Cardiac septum (tissue), 1 donor: ENCODE measurements around the gene R3HDM2. TPM values are rescaled to one million over a fixed set of nuclear protein-coding genes. Genes with fewer than 3 reads are reported as not detected.

Source experiments
- DNase-seq: peaks from one replicate; pipeline ENCODE4 v3.0.0-alpha.2; 2020; ENCODE audit warnings: low spot score
- intact Hi-C: fragments of 100-400 bp; cut with DNase I; formaldehyde crosslinking; loops from one replicate; pipeline ENCODE4 v1.14.0; 2022
- total RNA-seq: library from RNA; stranded (reverse); fragmentation: NEBNext Ultra II Directional; extraction: Animal tissue kit (Norgen Biotek cat#: 25700); gene quantifications from one replicate; pipeline ENCODE4 v1.2.1, GENCODE V29; 2021
- donor health status: DM: no; HTN: no; CAD: no.

Gene R3HDM2
- total RNA-seq, 1 donor from 2014 or later, result 77.7 TPM

DNA sequence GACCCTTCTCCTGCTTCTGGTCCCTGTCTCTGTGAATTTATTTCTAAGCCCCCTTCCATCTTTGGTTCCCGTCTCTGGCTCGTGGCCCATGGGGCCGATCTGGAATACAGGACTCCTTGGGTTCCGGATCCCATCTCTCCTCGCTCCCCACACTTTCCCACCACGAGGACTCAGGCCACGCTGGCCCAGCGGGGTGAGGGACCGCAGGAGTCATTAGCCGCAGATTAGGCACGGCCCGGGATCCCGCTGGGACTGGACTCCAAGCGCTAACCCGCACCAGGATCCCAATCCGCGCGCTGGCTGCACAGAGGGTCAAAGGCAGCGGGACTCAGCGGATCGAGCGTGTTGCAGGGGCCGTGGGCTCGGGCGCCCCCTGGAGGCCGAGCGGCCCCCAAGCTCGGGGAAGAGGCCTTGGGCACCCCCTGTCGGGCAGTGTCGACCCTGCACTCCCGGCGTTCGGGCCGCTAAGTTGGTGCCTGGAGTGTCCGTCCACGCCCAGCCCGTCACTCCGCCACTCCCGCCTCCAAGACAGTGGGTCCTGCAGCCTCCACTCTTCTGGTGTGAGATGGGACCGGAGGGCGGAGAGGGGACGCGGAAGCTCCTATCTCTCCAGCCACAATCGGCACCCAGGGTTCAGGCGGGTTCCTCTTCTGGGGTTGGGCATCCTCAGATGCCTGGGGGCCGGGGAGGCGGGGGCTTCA, 191.8 kb downstream of the R3HDM2 start:
- intact Hi-C loops, result loop anchor here (1.0 kb wide), 1 partner anchor 23 kb away; the partner anchor contains the start of gene NXPH4
- DNase-seq, result peak; percentile 95

DNA sequence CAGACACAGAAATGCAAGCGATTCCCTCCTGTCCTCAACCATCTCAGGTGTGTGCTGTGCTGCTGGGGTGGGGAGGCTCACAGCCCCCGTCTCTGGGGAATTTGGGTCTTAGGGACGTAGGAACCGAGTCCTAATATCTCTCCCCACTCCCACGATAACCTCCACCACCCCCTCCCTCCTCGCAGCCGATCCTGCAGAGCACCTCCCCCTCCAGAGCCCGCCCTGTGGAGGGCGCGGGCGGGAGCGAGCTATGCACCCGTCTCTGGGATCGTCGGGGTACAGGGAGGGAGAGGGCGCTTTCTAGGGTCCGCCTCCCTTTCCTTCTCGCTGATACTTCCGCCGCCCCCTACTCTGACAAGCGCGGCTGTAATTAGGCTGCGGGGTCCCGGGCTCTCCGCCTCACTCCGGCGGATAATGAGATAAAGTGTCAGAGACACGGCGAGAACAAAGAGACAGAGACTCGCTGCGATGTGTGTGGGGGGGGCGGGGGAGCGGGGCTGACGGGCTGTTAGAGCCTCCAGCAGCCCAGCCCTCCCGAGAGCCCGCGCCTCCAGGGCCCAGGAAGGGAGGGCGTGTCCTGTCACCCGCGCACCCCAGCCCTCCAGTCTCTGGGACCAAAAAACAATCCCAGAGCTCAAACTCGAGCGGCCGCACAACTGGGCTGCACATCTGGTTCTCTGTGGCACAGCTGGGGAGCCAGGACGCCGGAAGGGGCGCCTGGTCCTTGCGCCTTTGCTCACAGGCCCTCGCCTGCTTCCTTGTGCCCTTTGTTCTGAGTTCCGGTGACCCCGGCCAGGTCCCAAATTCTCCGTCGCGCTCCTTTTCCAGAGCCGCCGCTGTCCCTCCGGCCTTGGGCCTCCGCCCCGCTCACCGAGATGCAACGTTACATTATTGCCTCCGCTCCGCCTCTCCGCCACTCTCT, 192.7 kb downstream of the R3HDM2 start:
- intact Hi-C loops, result no loop called here
- no peak for DNase-seq

GRCh38 chr12:57237596-57237931, 193.3 kb downstream of the R3HDM2 start:
- intact Hi-C loops, result no loop called here
- no peak for DNase-seq

GRCh38 chr12:57236925-57237595, 193.8 kb downstream of the R3HDM2 start:
- intact Hi-C loops, result no loop called here

GRCh38 chr12:57236201-57236924, 194.5 kb downstream of the R3HDM2 start:
- DNase-seq, result no peak
- intact Hi-C loops, result no loop called here

More at GRCh38 chr12:57236925-57237595, 193.8 kb downstream of the R3HDM2 start:
- DNase-seq, result no peak

DNA sequence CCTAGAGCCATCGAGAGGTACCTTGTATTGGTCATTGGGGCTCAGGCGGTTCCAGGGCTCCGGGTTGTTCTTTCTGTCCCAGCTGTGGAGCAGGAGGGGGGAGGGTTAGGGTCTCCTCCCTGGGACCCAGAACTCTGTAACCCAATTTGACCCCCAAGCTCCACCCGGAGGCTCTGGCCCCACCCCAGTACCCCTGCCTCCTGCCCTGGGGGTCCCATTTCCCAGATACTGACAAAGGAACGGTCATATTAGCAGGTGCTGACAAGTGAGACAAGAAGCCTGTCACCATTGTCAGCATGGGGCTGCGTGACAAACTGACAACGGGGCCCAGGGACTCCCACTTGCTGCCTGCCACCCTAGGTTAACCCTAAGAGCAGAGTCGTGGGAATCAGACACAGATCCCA, 195.1 kb downstream of the R3HDM2 start:
- no peak for DNase-seq
- intact Hi-C loops, result no loop called here

- intact Hi-C loops, result no loop called here
- DNase-seq, result no peak
These were observed 195.7 kb downstream of the R3HDM2 start for GRCh38 chr12:57235017-57235727.

DNA sequence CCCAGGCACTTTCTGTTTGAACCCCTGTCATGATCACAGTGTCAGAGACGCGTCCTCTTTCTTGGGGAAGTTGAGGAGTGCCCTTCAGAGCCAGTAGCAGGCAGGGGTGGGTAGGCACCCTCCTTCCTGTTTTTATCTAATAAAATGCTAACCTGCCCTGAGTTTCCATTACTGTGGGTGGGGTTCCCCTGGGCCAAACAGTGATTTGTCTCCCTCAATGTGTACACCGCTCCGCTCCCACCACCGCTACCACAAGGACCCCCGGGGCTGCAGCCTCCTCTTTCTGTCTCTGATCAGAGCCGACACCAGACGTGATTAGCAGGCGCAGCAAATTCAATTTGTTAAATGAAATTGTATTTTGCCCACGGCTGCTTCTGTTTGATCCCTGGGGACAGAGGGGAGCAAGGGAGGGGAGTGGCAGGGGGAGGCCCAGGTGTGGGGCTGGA, 196.2 kb downstream of the R3HDM2 start:
- intact Hi-C loops, result no loop called here
- no peak for DNase-seq

- DNase-seq, result no peak
- intact Hi-C loops, result no loop called here
These were observed 196.6 kb downstream of the R3HDM2 start for GRCh38 chr12:57234233-57234570.

DNA sequence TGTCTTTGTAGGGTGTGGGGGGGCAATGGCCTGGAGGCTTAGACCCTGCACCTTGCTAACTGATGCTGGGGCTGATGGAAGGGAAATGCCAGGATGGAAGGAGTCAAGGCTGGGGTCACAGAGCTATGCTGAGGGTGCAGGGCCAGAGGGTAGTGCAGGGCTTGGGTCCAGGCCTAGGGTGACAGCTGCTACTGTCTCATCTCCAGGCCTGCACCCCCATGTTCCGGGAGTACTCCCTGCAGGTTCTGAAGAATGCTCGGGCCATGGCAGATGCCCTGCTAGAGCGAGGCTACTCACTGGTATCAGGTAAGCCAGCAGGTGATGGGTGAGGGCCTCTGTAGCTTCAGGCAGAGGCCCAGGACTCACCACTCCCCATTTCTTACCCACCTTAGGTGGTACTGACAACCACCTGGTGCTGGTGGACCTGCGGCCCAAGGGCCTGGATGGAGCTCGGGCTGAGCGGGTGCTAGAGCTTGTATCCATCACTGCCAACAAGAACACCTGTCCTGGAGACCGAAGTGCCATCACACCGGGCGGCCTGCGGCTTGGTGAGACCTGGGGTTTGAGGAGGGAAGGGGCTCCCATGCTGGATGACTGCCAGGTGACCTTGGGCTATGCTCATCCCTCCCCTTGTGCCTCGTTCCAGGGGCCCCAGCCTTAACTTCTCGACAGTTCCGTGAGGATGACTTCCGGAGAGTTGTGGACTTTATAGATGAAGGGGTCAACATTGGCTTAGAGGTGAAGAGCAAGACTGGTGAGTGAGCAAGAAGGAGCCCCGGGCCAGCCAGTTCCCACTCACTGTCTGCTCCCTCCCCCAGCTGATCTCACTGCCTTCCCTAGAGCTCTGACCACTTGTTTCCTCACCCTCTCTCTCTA, 197.2 kb downstream of the R3HDM2 start:
- intact Hi-C loops, result no loop called here
- DNase-seq, result no peak

DNA sequence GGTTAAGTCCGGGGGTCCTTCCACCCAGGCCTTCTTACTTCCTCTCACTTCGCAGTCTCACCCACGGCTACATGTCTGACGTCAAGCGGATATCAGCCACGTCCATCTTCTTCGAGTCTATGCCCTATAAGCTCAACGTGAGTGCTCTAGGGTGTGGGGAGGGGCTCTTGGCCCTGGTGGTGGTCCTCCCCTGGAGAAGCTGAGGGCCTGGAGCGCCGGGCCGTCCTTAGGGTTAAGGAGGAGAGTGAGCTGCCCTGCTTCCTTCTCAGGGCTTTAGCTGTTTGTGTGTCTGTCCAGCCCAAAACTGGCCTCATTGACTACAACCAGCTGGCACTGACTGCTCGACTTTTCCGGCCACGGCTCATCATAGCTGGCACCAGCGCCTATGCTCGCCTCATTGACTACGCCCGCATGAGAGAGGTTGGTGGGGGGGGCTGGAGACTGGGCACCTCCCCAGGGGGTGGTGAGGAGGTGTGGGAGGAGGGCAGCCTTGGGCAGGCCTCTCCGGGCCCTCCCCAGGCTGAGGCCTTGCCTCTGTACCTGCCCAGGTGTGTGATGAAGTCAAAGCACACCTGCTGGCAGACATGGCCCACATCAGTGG, 198.6 kb downstream of the R3HDM2 start:
- no peak for DNase-seq
- intact Hi-C loops, result no loop called here

- intact Hi-C loops, result no loop called here
- no peak for DNase-seq
These were observed 199.4 kb downstream of the R3HDM2 start for GRCh38 chr12:57231276-57232021.

- no peak for DNase-seq
- intact Hi-C loops, result no loop called here
These were observed 200.3 kb downstream of the R3HDM2 start for GRCh38 chr12:57230381-57231155.

GRCh38 chr12:57229634-57230380, 201.0 kb downstream of the R3HDM2 start, which contains the start of gene SHMT2:
SHMT2 (plus strand) TSS chr12:57229711; CDS start chr12:57229779, 68 bp downstream.
- intact Hi-C loops, result no loop called here
- DNase-seq, result peak; percentile 95

DNA sequence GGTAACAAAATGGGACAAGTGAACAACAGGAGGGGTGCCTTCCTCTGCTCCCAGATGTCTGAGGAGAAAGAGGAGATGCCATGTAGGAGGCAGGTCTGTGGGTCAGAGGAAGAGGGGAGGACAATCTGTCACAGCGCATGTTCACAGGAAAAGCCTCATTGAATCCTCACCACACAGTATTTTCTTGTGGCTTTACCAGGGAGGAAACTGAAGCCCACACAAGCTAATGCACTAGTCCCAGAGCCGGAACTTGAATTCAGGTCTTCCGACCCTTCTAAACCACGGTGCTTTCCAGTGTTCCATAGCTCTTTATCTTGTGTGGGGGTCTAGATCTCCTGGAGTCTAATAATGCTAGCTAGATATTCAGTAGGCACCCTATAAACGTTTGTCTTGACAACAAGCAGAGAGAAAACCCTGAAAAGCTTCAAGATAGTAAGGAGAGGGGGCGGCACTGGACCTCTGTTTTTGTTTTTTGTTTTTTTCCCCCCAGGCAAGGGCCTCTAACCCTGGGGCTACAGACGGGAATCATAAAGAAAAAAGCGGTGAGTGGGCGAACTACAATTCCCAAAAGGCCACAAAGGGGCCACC, 201.7 kb downstream of the R3HDM2 start:
- DNase-seq, result no peak
- intact Hi-C loops, result no loop called here
